Measurements from ENCODE around the gene RGS11.

The RGS11 gene

DNA sequence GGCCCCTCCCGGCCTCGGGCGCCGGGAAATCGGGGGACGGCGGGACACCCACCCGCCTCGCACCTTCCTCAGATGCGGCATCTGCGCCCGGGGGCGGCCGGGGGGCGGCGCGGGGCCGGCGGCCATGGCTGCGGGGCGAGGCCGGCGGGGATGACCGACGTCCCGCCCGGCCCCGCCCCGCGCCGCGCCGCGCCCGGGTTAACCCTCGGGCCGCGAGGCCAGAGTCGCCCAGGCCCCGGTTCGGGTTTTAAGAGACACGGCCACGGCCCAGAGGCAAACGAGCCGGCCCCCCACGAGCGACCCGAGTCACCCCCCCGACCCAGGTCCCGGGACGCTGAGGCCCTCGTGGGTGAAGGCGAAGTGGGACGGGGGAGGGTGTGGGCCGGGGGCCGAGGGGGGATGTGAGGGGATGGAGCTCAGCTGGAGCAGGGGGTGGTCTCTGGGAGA, at the start of gene RGS11:
RGS11 (minus strand) TSS at position 159 of the 447 bp plus-strand sequence; CDS start at position 126, 33 bp downstream.
- no peak for DNase-seq

DNA sequence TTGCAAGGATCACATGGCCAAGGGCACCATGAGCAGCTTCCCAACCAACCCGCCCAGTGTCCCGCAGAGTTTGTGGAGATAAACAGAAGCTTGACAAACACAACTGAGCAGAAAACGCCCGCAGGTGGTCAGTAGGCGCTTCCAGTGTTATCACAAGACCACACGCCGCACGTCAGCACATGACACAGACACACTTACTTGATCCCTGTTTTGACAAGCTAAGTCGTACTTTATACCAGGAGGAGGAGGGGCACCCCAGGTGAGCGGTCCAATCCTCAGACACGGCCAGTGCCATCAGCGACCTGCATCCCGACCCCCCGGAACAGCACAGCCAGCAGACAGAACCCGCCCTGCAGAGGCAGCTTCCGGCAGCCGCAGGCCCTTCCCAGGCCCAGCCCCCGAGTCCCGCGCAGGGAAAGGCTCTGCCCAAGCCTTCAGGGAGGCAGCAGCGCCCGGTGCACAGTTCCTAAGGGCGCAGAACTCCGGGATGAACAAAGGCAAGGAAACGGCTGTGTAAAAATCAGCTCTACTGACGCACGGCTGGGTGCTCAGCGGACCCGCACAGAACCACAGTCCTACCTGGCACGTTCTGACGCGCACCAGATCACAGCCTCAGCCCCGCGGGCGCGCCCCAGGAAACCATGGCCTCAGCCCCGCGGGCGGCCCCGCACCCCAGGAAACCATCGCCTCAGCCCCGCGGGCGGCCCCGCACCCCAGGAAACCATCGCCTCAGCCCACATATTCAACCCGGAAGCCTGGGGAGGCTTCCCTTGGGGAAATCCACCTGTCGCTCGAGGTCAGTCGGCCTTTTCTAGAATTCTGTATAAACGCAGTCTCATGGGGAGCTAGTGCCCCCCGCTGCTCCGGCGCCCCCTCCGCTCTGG, 48.9 kb upstream of the RGS11 start:
- no peak for DNase-seq

DNA sequence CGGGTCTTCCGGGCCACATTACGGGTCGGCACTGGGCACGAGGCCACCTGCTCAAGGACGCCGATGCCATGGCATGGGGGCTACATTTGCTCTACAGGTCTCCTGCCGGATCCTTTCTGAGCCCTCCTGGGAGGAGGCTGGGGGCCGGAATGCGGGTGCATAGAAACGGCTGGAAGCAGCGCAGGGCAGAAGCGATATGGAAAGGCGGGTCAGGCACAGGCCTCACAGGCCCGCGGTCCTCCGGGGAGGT, 48.4 kb upstream of the RGS11 start:
- DNase-seq = no peak

- no peak for DNase-seq
Observed at GRCh38 chr16:322476-323143, 46.9 kb upstream of the RGS11 start.

GRCh38 chr16:321532-321931, 45.8 kb upstream of the RGS11 start:
- no peak for DNase-seq

DNA sequence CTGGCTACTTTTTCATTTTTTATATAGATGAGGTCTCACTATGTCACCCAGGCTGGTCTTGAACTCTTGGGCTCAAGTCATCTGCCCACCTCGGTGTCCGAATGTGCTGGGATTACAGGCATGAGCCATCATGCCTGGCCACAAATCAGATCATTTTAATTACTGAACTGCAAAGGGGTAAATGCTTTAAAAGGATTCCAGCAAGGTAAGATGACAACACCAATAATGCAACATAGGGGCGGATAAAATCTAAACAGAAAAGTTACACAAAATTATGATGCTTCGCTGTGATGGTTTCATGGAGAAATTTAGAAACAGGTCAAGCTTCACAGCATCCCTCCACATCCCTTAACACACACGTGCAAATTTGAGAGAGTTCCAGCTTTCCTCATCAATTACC, 44.5 kb upstream of the RGS11 start:
- DNase-seq = no peak

DNA sequence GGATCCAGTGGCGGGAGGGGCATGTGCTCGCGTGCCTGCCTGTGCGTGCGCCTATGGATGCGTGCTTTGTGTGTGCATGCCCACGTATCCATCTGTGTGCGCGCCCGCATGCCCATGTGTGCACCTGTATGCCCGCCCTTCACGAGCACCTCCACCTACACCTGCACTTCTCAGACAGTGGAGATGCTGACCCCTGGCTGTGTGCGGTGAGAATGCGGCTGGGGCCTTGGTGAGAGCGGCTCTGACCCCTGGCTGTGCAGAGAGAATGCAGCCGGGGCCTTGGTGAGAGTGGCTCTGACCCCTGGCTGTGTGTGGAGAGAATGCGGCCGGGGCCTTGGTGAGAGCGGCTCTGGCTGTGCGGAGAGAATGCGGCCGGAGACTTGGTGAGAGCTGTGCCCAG, 42.9 kb upstream of the RGS11 start:
- DNase-seq = no peak

- no peak for DNase-seq
Observed at GRCh38 chr16:317583-317982, 41.8 kb upstream of the RGS11 start.

DNA sequence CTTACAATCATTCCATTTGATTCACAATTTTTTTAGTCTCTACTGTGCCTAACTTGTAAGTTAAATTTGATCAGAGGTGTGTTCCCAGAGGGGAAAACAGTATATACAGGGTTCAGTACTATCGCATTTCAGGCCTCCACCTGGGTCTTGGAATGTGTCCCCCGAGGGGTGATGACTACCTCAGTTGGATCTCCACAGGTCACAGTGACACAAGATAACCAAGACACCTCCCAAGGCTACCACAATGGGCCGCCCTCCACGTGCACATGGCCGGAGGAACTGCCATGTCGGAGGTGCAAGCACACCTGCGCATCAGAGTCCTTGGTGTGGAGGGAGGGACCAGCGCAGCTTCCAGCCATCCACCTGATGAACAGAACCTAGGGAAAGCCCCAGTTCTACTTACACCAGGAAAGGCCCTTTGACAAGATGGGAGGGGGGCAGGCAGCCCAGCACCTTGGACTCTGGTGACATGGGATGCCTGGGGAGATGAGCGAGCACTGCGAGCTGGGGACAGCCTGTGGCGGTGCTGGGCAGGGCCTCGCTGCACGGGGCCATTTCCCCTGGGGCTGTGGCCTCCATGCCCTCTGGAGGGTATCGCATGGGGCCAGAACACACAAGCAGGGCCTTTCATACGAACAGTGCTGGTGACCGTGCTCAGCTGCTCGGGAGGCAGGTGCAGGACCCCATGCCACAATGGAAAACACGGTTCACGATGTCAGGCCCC, 41.2 kb upstream of the RGS11 start:
- no peak for DNase-seq

DNA sequence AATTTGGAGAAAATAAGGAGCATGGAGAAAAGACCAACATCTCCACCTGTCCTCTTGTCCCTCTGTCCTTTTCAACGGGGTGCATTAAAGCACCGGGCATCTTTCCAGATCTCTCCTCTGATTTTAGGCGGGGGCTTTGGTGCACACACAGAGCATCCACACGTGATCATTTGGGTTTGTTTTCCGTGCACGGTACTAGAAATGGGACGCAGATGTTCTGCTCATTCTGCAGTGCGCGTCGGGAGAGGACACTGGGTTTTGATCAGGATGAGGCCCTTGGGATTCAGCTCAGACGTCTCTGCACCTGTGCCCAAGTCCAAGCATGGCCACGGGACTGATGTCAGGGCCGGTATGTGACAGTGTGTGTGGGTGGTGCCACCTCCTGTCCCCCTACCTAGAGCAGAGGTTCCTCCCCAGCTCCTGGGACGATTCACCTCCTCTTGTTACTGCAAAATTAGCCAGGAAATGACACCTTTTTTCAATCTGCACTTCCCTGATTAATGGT, 39.1 kb upstream of the RGS11 start:
- peak; percentile 68 for DNase-seq

- DNase-seq = no peak
Observed at GRCh38 chr16:314351-314750, 38.6 kb upstream of the RGS11 start.

DNA sequence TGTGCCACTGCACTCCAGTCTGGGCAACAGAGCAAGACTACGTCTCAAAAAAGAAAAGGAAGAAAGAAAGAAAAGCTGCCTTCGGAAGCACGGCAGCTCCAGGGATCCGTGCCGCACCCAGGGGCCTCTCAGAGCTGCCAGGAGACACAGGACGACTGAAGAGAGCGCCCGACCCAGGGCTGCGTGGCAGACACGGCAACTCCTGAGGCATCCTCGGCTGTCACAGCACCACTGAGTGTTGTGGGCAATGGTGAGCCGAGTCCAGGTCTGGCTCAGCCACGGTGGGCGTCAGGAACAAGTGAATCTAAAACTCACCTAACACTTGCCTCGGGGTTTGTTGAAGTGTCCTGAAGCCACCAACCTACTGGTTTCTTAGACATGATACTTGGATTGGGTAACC, 36.0 kb upstream of the RGS11 start:
- no peak for DNase-seq

GRCh38 chr16:309476-309875, 33.7 kb upstream of the RGS11 start:
- no peak for DNase-seq

DNA sequence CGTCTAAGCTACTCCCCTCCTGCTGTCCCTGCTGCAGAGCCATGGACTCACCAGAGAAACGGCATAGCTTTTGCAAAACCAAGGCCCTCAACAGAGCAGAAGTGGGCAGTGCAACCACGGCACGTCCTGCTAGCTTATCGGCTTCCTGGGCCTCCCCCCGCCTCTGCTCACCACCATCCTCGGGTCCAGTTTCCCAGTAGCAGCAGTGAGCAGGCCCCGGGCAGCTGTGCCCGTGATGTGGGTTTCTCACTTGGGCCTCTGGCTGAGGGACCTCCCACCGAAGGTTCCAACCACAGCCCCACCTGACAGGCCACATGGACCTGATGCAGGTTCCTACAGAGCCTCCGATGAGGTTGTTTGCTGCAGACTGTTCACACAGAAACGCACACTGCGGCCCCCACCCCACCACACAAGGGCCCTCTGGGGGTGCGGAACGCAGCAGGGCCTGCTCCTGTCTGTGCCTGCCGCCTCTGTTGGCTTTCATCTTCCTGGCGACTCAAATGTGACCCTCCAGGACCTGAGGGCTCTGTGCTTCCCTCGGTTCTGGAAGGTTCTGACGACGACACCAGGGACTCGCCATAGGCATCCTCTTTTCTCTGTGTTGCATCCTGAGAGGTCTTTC, 32.1 kb upstream of the RGS11 start:
- no peak for DNase-seq

DNA sequence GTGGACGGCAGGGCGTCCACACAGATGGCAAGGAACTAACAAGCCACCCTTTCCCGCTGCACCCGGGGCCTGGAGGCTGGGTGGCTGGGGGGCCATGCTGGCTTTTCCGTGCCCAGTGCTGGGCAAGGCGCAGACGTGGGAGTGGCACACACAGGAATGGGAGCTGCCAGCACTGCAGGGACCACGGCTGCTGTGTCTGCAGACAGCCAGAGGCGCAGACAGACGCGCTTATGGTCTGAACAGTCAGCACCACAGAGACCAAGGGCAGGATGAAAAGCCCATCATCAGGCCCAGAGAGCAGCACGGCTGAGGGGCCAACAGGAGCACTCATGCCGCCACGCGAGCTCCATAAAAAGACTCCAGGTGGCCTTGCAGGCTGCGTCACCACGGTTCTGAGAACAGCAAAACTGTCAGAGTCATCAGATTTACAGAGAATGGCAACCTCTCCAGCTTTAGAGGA, 31.2 kb upstream of the RGS11 start:
- DNase-seq = no peak

DNA sequence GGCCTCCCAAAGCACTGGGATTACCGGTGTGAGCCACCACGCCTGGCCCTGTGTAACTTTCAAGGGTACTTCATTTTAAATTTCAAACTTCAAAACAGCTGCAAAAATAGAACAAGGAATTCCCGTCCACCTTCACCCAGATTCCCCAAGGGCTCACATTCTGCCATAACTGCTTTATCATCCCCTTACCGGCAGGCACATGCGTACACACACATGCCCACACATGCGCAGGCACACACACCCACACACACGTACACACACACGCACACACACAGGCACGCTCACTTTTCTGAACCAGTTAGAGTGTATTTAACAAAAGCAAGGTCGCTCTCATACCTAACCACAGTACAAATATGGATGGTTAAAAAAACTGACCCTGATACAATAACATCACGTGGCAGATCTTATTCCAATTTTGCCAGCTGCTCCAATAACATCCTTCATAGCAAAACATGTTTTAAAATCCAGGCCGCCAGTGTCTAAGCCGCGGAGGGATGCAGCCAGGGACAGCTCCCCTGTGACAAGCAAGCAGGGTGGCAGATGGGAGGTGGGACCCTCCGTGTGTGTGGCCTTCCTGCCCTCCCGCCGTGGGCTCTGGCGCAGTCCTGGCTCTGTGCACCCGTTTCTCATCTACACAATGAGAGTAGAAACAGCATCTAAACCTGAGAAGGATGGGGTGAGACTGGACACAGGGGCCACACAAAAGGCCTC, 30.3 kb upstream of the RGS11 start:
- no peak for DNase-seq

GRCh38 chr16:303760-304505, 28.2 kb upstream of the RGS11 start:
- DNase-seq = no peak

DNA sequence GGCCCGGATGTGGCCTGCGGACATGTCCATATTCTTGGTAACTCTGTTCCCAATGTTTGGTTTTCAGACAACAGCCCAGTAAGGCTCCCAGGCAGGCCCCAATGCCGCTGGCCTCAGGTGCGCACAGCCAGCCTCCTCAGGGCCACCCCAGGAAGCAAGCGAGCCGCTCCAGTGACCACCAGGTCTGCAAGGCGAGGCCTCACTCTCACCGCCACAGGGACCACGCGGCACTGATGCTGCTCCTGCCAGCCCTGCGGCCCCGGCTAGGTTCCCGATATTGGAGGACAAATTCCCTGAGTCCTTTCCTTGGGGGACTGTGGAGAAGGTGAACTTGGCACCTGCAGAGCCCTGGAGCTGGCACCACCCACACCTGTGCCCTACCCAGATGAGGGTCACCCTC, 26.2 kb upstream of the RGS11 start:
- DNase-seq = no peak

- DNase-seq = no peak
Observed at GRCh38 chr16:301235-301634, 25.5 kb upstream of the RGS11 start.

- no peak for DNase-seq
Observed at GRCh38 chr16:297832-298231, 22.1 kb upstream of the RGS11 start.

DNA sequence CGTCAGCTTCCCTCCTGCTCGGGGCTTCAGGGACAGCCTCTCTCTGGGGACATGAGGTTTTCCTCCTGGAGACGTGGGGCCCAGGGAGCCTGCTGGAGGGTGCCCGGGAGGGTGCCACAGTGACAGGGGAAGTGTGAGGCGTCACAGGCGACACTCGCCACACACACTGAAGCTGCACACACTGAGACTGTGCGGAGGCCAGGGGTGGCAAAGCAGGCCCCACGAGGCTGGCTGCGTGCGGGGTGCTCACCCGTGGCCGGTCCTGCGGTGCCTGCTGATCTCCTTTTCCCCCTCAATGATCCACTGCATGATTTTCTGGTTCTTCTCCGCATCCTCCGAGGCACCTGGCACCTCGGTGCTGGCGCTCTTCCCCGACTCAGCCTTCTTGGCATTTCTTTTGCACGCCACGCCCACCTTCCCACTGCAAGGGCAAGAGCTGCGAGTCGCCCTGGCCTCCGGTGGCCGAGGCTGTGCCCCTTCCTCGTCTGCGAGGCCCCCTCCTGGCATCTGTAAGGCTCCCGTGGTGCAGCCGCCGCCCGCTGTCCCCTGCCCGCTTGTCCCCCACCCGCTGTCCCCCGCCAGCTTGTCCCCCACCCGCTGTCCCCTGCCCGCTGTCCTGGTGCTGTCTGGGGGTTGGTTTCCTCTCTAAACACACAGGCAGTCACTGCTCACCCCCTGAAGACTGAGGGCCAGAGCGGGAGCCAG, 21.2 kb upstream of the RGS11 start:
- no peak for DNase-seq

Data from NCI-H1105 (cell line).